GM19099 (cell line): ENCODE measurements around the gene HOXD9.

Source experiments
- POLR2A ChIP-seq: IDR thresholded peaks from 3 replicates; pipeline ENCODE4 v1.6.1; 2011; ENCODE audit warnings: low read depth; ENCODE audit not compliant: insufficient read length; ENCODE audit errors: extremely low read depth

Gene HOXD9

GRCh38 chr2:176082824-176083751 is 39.4 kb upstream of the HOXD9 start:
- TF ChIP-seq POLR2A: no peak

DNA sequence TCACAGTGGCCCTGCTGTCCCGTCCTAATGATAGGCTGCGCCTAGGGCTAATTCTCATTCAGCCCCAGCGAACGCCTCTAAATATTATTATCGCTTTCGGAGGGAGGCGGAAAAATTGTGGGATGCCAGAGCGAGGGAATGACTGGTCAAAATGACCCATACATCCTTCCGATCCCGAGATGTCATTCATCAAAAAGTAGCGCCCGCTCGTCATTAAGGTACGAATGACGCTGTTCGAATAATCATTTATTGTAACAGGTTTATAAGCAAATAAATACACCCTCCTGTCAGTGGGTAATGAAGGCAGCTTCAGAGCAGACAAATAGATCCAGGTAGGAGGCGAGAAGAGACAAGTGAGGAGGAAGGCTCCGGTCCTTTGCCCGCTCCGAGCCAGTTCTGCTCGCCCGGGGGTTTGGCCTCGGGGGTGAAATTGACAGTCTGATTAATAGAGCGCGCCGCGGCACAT is 38.7 kb upstream of the HOXD9 start, which contains the start of gene EVX2:
EVX2 (minus strand) TSS at position 167 of the 466 bp plus-strand sequence. CDS start 186 bp downstream, outside the sequence.
- TF ChIP-seq POLR2A: no peak

DNA sequence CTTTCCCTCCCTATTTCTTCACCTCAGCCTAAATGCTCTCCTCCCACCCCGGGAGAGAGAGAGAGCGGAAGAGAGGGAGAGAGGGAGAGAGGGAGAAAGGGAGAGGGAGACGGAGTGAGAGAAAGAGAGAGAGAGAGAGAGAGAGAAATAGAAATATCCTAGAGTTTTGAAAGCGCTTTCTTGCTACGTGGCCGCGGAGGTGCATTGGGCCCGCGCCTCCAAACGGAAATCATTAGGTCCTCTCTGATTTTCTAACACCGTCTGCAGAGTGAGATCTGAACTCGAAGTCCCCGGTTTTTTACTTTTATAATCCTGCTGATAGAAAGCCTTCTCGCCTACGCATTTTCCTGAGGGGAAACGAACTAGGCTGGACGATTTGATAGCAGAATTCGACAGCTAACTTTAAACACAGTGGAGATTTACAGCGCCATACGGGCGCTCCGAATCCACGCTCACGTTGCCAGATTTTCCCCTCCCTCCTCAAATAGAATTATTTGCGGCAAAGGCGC is 37.9 kb upstream of the HOXD9 start:
- TF ChIP-seq POLR2A: no peak

- TF ChIP-seq POLR2A: no peak
Measured at GRCh38 chr2:176085120-176085788, 37.3 kb upstream of the HOXD9 start.

GRCh38 chr2:176085861-176086771 is 36.4 kb upstream of the HOXD9 start:
- TF ChIP-seq POLR2A: no peak

DNA sequence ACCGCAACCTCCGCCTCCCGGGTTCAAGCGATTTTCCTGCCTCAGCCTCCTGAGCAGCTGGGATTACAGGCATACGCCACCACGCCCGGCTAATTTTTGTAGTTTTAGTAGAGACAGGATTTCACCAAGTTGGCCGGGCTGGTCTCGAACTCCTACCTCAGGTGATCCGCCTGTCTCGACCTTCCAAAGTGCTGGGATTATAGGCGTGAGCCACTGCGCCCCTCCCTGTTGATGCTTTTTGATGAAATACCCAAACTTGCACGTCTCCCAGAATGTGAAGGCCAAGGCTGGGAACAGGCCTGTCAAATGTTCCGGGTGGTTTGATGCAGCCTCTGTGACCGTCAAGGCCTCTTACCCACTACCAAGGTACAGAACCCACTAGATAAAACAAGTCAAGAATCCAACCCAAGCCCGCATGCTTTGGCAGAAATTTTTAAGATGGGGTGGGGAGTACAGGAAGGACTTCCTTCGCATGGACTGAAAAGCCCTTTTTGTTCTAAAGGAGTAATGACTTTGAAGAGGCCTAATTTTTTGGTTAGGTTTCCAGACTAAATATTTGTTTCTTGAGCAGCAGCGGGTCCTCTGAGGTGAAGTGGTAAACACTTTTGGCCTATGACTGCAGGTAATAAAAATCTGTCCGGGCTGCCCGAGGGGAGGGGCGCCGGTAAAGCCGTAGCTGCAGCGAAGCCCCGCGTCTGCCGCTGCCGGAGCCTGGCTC is 35.0 kb upstream of the HOXD9 start:
- no peak for TF ChIP-seq POLR2A

- TF ChIP-seq POLR2A: no peak
Measured at GRCh38 chr2:176088048-176088936, 34.2 kb upstream of the HOXD9 start.

GRCh38 chr2:176088937-176089842 is 33.3 kb upstream of the HOXD9 start:
- no peak for TF ChIP-seq POLR2A

DNA sequence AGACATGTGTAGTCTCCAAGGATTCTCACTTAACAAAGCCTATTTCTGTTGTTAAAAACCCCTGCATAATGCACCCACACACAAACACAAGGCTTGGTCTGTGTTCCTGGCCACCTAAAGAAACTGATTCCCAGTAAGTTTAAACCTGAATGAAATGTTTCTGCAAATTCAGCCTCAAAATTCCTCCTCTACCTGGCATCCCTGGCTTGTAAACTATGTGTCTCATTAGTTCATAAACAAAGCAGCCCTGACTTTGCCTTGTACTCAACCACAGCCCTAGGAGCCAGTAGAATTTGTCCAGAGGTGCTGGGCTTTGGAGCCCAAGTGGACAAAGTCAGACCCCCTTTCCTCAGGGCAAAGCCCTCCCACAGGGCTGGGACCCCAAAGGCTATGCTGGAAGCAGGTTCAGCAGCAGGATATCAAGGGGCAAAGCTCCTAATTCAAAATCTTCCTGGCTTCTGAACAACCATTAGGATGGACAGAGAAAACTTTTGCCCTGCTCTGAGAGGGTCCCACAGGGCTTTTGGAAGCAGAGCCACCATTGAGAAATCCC is 32.6 kb upstream of the HOXD9 start:
- no peak for TF ChIP-seq POLR2A

- TF ChIP-seq POLR2A: no peak
Measured at GRCh38 chr2:176090862-176091261, 31.7 kb upstream of the HOXD9 start.

GRCh38 chr2:176091329-176092258 is 30.9 kb upstream of the HOXD9 start:
- no peak for TF ChIP-seq POLR2A
